Kidney (tissue), 14 donors: ENCODE measurements around the gene KLHL3. TPM values are rescaled to one million over a fixed set of nuclear protein-coding genes. Genes with fewer than 3 reads are reported as not detected.

Source experiments
- DNase-seq, 5 donors: peaks; one replicate each; pipeline ENCODE4 v3.0.0-alpha.2; 2013 to 2020
- FAIRE-seq: peaks from 2 replicates; lab custom pipeline; 2012; peaks lifted over from hg19 to GRCh38; lab: Jason Lieb, UNC
- H3K27ac ChIP-seq, 2 donors: one replicate each; pipeline ENCODE4 v1.7.0; 2013; ENCODE audit warnings: low read depth in 2 of 2, low read length in 2 of 2, inconsistent platforms in 1 of 2
- H3K27me3 ChIP-seq: one replicate; pipeline ENCODE4 v1.7.1; 2013; ENCODE audit warnings: low read length, inconsistent platforms; ENCODE audit not compliant: control insufficient read depth, insufficient read depth
- H3K36me3 ChIP-seq, 3 donors: one replicate each; pipeline versions ENCODE4 v1.7.0 to v1.7.1; 2013; ENCODE audit warnings: low read length in 3 of 3, control low read depth in 1 of 3, inconsistent platforms in 1 of 3; ENCODE audit not compliant: insufficient read depth in 3 of 3, control insufficient read depth in 2 of 3
- H3K4me1 ChIP-seq, 3 donors: one replicate each; pipeline versions ENCODE4 v1.7.0 to v1.7.1; 2013; ENCODE audit warnings: low read length in 3 of 3, inconsistent platforms in 1 of 3, low read depth in 1 of 3; ENCODE audit not compliant: control insufficient read depth in 2 of 3, insufficient read depth in 2 of 3
- H3K4me3 ChIP-seq, 3 donors: one replicate each; pipeline versions ENCODE4 v1.7.0 to v1.8.1; 2013; ENCODE audit warnings: low read length in 3 of 3, control low read depth in 1 of 3, inconsistent platforms in 1 of 3
- H3K9ac ChIP-seq, 3 donors: one replicate each; pipeline versions ENCODE4 v1.7.0 to v1.7.1; 2013; ENCODE audit warnings: low read length in 3 of 3, control low read depth in 1 of 3, inconsistent platforms in 1 of 3
- H3K9me3 ChIP-seq, 3 donors: one replicate each; pipeline versions ENCODE4 v1.7.0 to v1.7.1; 2013; ENCODE audit warnings: low read length in 3 of 3, control low read depth in 1 of 3, inconsistent platforms in 1 of 3; ENCODE audit not compliant: control insufficient read depth in 2 of 3, insufficient read depth in 1 of 3
- CTCF ChIP-seq: IDR thresholded peaks from 3 replicates; pipeline ENCODE4 v1.5.1; 2012; ENCODE audit warnings: mild to moderate bottlenecking, moderate library complexity, borderline replicate concordance; ENCODE audit not compliant: insufficient read depth; ENCODE audit errors: extremely low read depth
- intact Hi-C: fragments of 100-400 bp; cut with DNase I; formaldehyde crosslinking; loops from one replicate; pipeline ENCODE4 v1.11.1; 2022
- polyA plus RNA-seq: library from polyadenylated mRNA; stranded (reverse); fragments of 350-450 nt; fragmentation: Illumina TruSeq; extraction: RNeasy Lipid Tissue Mini Kit (QIAGEN cat#74804); gene quantifications from one replicate; pipeline ENCODE4 v1.2.3, GENCODE V29; 2014; ENCODE audit warnings: low read depth, low replicate concordance; ENCODE audit not compliant: insufficient read depth
- total RNA-seq: library from RNA; stranded (reverse); fragmentation: NEBNext Ultra II Directional; extraction: Animal tissue kit (Norgen Biotek cat#: 25700); gene quantifications from one replicate; pipeline ENCODE4 v1.2.1, GENCODE V29; 2021
- donor health status: control.
- donor health status: control.
- donor health status: control.
- donor health status: control.
- donor health status: control.
- donor health status: DM: yes; HTN: yes; CAD: no.
- donor health status: Normal renal cell carcinoma (clear cell type).

The KLHL3 gene
- total and polyA plus RNA-seq, 2 donors from 2014 or later, result 8.6 to 15.0 TPM

DNA sequence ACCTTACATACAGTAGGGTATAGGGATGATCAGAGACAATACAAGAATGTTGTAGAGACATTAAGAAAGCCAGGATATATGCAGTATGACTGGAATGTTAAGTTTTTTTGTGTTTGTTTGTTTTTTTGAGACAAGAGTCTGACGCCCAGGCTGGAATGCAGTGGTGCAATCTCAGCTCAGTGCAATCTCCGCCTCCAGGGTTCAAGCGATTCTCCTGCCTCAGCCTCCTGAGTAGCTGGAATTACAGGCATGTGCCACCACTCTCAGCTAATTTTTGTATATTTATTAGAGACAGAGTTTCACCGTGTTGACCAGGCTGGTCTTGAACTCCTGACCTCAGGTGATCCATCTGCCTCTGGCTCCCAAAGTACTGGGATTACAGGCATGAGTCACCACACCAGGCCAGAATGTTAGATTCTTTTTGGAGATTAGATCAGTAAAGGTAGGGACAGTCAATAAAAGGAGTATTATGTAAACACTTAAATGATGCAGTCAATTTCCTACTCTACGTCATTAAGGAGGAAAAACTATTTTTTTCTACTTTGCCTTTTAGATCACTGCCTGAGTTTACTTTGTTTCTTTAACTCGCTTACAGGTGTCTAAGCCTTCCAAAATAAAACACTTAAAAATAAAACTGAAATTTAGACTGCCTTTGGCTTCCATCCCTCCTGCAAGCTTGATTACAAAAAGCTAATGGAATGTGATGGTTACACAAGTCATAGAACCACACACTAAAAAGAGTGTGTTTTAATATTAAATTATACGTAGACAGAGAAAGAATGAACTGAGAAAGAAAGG, 25.0 kb upstream of the KLHL3 start:
- DNase-seq, result no peak

GRCh38 chr5:137760294-137760693, 24.4 kb upstream of the KLHL3 start:
- TF ChIP-seq CTCF, result no peak
- intact Hi-C loops, result no loop called here
- no peak for DNase-seq

More for the DNA sequence above, 25.0 kb upstream of the KLHL3 start:
- FAIRE-seq, result no peak
- Histone ChIP-seq H3K27me3 (no peaks in the 10 kb centered on the region), H3K27ac (no peak overlapping the region), H3K9me3 (no peaks in the 10 kb centered on the region), H3K4me1 (no peaks in the 10 kb centered on the region), H3K4me3 (no peak overlapping the region), H3K36me3 (no peaks in the 10 kb centered on the region), H3K9ac (no peak overlapping the region)
- intact Hi-C loops, result no loop called here
- no peak for TF ChIP-seq CTCF

GRCh38 chr5:137758715-137759306, 22.9 kb upstream of the KLHL3 start:
- H3K9me3 ChIP-seq, result no peaks in the 10 kb centered on the region
- H3K27me3 ChIP-seq, result no peaks in the 10 kb centered on the region
- no peaks in the 10 kb centered on the region for H3K36me3 ChIP-seq
- intact Hi-C loops, result no loop called here
- no peak overlapping the region for H3K4me3 ChIP-seq
- TF ChIP-seq CTCF, result no peak
- DNase-seq, result no peak
- FAIRE-seq, result no peak
- H3K4me1 ChIP-seq, result peaks cover 0 to 2% (median 0%) of the 10 kb centered on the region in 3 donors
- H3K27ac ChIP-seq, result no peak overlapping the region
- no peak overlapping the region for H3K9ac ChIP-seq

More at GRCh38 chr5:137760294-137760693, 24.4 kb upstream of the KLHL3 start:
- Histone ChIP-seq H3K9ac (no peak overlapping the region), H3K4me3 (no peak overlapping the region), H3K36me3 (no peaks in the 10 kb centered on the region), H3K4me1 (no peaks in the 10 kb centered on the region), H3K27me3 (no peaks in the 10 kb centered on the region), H3K27ac (no peak overlapping the region), H3K9me3 (no peaks in the 10 kb centered on the region)
- no peak for FAIRE-seq
